A673 (cell line): ENCODE results near the gene MICAL3.

Experiments used
- EZH2 ChIP-seq: fragments of 200-600 bp; sonication (generic); IDR thresholded peaks from 2 replicates; pipeline ENCODE4 v1.6.1; 2017; ENCODE audit warnings: borderline replicate concordance, low read depth, mild to moderate bottlenecking, mixed read lengths, antibody characterized with exemption, low read length; ENCODE audit not compliant: poor library complexity, severe bottlenecking
- TF ChIP-seq, protein P1 (sequence below): fragments of 300-800, 200-600 bp; sonication (generic); conservative IDR thresholded peaks from 2 replicates; pipeline ENCODE4 v1.5.1; 2017; ENCODE audit warnings: low read depth, mild to moderate bottlenecking, antibody characterized with exemption, low read length, moderate library complexity, mixed read lengths

DNA sequence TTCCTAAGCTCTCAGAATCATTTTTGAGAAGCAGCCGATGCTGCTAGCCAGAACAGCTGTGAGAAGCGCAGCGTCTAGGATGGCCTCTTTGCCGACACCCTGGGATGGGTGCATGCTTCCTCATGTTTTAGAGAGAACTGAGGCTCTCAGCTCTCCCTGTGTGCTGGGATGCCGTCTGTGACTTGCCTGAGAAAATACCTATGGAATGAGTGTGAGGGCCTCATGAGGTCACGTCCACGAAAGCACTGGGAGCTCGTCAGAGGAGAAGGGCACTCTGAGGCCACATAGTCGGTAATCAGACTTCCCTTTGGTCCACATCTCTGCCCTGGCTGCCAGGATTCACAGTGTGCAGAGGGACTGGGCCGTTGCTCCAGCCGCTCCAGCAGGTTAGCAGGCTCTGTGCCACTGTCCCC is 54.7 kb downstream of the MICAL3 start:
- TF ChIP-seq, protein P1, sequence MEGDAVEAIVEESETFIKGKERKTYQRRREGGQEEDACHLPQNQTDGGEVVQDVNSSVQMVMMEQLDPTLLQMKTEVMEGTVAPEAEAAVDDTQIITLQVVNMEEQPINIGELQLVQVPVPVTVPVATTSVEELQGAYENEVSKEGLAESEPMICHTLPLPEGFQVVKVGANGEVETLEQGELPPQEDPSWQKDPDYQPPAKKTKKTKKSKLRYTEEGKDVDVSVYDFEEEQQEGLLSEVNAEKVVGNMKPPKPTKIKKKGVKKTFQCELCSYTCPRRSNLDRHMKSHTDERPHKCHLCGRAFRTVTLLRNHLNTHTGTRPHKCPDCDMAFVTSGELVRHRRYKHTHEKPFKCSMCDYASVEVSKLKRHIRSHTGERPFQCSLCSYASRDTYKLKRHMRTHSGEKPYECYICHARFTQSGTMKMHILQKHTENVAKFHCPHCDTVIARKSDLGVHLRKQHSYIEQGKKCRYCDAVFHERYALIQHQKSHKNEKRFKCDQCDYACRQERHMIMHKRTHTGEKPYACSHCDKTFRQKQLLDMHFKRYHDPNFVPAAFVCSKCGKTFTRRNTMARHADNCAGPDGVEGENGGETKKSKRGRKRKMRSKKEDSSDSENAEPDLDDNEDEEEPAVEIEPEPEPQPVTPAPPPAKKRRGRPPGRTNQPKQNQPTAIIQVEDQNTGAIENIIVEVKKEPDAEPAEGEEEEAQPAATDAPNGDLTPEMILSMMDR, result no peak
- no peak for TF ChIP-seq EZH2
